GM12878 (cell line): ENCODE results near the gene TTLL12. TPM values are rescaled to one million over a fixed set of nuclear protein-coding genes. Genes with fewer than 3 reads are reported as not detected.

Experiments used
- ATAC-seq: fragments of 200-7000 bp; cut with Tn5 transposase; 3 replicates; pipeline ENCODE4 v1.9.1; 2020; ENCODE audit warnings: mild to moderate bottlenecking, moderate library complexity
- BruUV-seq: library from RNA; stranded (reverse); fragments of 400-500 nt; replicated peaks from 2 replicates; lab custom pipeline; 2021; lab: Mats Ljungman, UMichigan
- CTCF ChIA-PET: fragments of 300-600 bp; sonication (Branson Sonifier 250); formaldehyde crosslinking; extraction: SDS; loops from one replicate; lab custom pipeline; 2021; ENCODE audit warnings: inconsistent platforms; lab: Yijun Ruan, JAX
- POLR2A ChIA-PET: fragments of 350-600 bp; formaldehyde crosslinking; extraction: SDS; loops from one replicate; lab custom pipeline; 2021; ENCODE audit warnings: inconsistent platforms; lab: Charles Lee
- RAD21 ChIA-PET: fragments of 300-600 bp; sonication (Branson Sonifier 250); formaldehyde crosslinking; loops from one replicate; lab custom pipeline; 2023; ENCODE audit warnings: antibody characterized with exemption; ENCODE audit not compliant: unreplicated experiment; lab: Charles Lee
- SMC1A ChIA-PET: fragments of 300-600 bp; sonication (Branson Sonifier 250); formaldehyde crosslinking; loops from one replicate; lab custom pipeline; 2023; ENCODE audit not compliant: unreplicated experiment, uncharacterized antibody; lab: Charles Lee
- DNase-seq: peaks from one replicate; pipeline ENCODE4 v3.0.0-alpha.2; 2011; ENCODE audit warnings: low read depth, low spot score
- FAIRE-seq: peaks from 3 replicates; lab custom pipeline; 2011; peaks lifted over from hg19 to GRCh38; lab: Jason Lieb, UNC
- H2AFZ ChIP-seq: 2 replicates; pipeline ENCODE4 v1.6.0; 2011; ENCODE audit warnings: low read depth, low read length, control low read depth; ENCODE audit not compliant: control insufficient read depth
- H3K27ac ChIP-seq: 2 replicates; pipeline ENCODE4 v1.5.1; 2011; ENCODE audit warnings: control low read depth; ENCODE audit not compliant: control insufficient read depth, insufficient read depth
- H3K27me3 ChIP-seq, 2 experiments: replicated peaks in 1 of 2; 2 replicates each; pipeline versions ENCODE4 v1.6.0 to v1.6.1; 2011; ENCODE audit warnings: low read length in 1 of 2; ENCODE audit not compliant: control insufficient read depth in 2 of 2, insufficient read depth in 2 of 2
- H3K36me3 ChIP-seq, 2 experiments: 2 replicates each; pipeline ENCODE4 v1.5.1; 2011; ENCODE audit warnings: low read length in 1 of 2; ENCODE audit not compliant: control insufficient read depth in 2 of 2, insufficient read depth in 2 of 2
- H3K4me1 ChIP-seq: 2 replicates; pipeline ENCODE4 v1.6.1; 2011; ENCODE audit warnings: mild to moderate bottlenecking, low read length, moderate library complexity, mixed read lengths; ENCODE audit not compliant: control insufficient read depth, insufficient read depth
- H3K4me2 ChIP-seq: 2 replicates; pipeline ENCODE4 v1.6.0; 2011; ENCODE audit warnings: control low read depth; ENCODE audit not compliant: control insufficient read depth, insufficient read depth
- H3K4me3 ChIP-seq: fragments of 200-600 bp; sonication (generic); 2 replicates; pipeline ENCODE4 v1.5.1; 2016
- H3K79me2 ChIP-seq: 2 replicates; pipeline ENCODE4 v1.6.0; 2011; ENCODE audit warnings: low read length; ENCODE audit not compliant: control insufficient read depth, insufficient read depth
- H3K9ac ChIP-seq: 2 replicates; pipeline ENCODE4 v1.8.0; 2011; ENCODE audit warnings: low read length, control low read depth, mixed read lengths; ENCODE audit not compliant: control insufficient read depth, insufficient read depth
- H3K9me3 ChIP-seq: replicated peaks from 3 replicates; pipeline ENCODE4 v1.5.1; 2011; ENCODE audit warnings: mild to moderate bottlenecking, low read length; ENCODE audit not compliant: control insufficient read depth, insufficient read depth
- H4K20me1 ChIP-seq: 2 replicates; pipeline ENCODE4 v1.6.0; 2011; ENCODE audit not compliant: control insufficient read depth, insufficient read depth
- BCL3 ChIP-seq: IDR thresholded peaks from 2 replicates; pipeline ENCODE4 v1.6.1; 2011; ENCODE audit warnings: borderline replicate concordance, low read depth, mild to moderate bottlenecking, moderate library complexity, low read length; ENCODE audit not compliant: insufficient read depth, poor library complexity, severe bottlenecking
- BRCA1 ChIP-seq: IDR thresholded peaks from 2 replicates; pipeline ENCODE4 v1.6.1; 2011; ENCODE audit warnings: low read depth, low read length, improper control_type of control experiment
- CHD2 ChIP-seq: IDR thresholded peaks from 2 replicates; pipeline ENCODE4 v1.6.1; 2011; ENCODE audit warnings: low read depth, low read length, improper control_type of control experiment, borderline replicate concordance
- ETV6 ChIP-seq, 2 experiments: fragments of 450-650 bp in 1 of 2; IDR thresholded peaks in 1 of 2; conservative IDR thresholded peaks in 1 of 2; 2 replicates each; pipeline ENCODE4 v1.6.1; 2014; ENCODE audit warnings: antibody characterized with exemption in 1 of 2, borderline replicate concordance in 1 of 2, low read depth in 1 of 2, mild to moderate bottlenecking in 1 of 2, moderate library complexity in 1 of 2
- FOXM1 ChIP-seq: IDR thresholded peaks from 2 replicates; pipeline ENCODE4 v1.6.1; 2012; ENCODE audit warnings: low read depth, mild to moderate bottlenecking, inconsistent platforms, low read length, moderate library complexity
- NKRF ChIP-seq: fragments of 450-650 bp; conservative IDR thresholded peaks from 2 replicates; pipeline ENCODE4 v1.6.1; 2017; ENCODE audit warnings: mild to moderate bottlenecking, moderate library complexity
- NR2F1 ChIP-seq: fragments of 450-650 bp; conservative IDR thresholded peaks from 2 replicates; pipeline ENCODE4 v1.6.1; 2017; ENCODE audit warnings: mild to moderate bottlenecking
- SUZ12 ChIP-seq: fragments of 200-600 bp; sonication (generic); IDR thresholded peaks from one replicate; pipeline ENCODE4 v1.6.1; 2018; ENCODE audit warnings: antibody characterized with exemption, mild to moderate bottlenecking; ENCODE audit not compliant: unreplicated experiment
- ZNF217 ChIP-seq: fragments of 450-650 bp; IDR thresholded peaks from 2 replicates; pipeline ENCODE4 v1.6.1; 2017; ENCODE audit warnings: antibody characterized with exemption, mild to moderate bottlenecking
- ZNF592 ChIP-seq: fragments of 450-650 bp; IDR thresholded peaks from 2 replicates; pipeline ENCODE4 v1.6.1; 2017; ENCODE audit warnings: mild to moderate bottlenecking, moderate library complexity
- ZNF687 ChIP-seq: fragments of 450-650 bp; IDR thresholded peaks from 2 replicates; pipeline ENCODE4 v1.6.1; 2017; ENCODE audit warnings: mild to moderate bottlenecking, moderate library complexity
- WGBS: methylation state at CpG from one replicate; pipeline ENCODE4 v1.1.6; 2016; ENCODE audit warnings: low lambda C conversion rate; ENCODE audit not compliant: insufficient replicate concordance, insufficient coverage; ENCODE audit errors: missing lambda C conversion rate; 5-methylcytosine and 5-hydroxymethylcytosine counted together
- in situ Hi-C: fragments of 300-500 bp; cut with MboI; formaldehyde crosslinking; loops from 9 replicates; pipeline ENCODE4 v1.14.3; 2018; ENCODE audit warnings: mixed read lengths
- intact Hi-C: fragments of 100-400 bp; cut with micrococcal nuclease; formaldehyde crosslinking; loops from one replicate; pipeline ENCODE4 v1.14.2; 2022; ENCODE audit not compliant: unreplicated experiment
- polyA plus RNA-seq, 11 experiments: library from polyadenylated mRNA; depleted of rRNA in 4 of 11; unstranded in 6 of 11; stranded (reverse) in 5 of 11; fragments of >200 nt; fragmentation: Nextera tagmentation in 4 of 11; fragmentation: Illumina TruSeq in 1 of 11; extraction: Ambion mirVana in 4 of 11; extraction: Trizol in 1 of 11; gene quantifications; 1 replicate in 1 of 11; 2 replicates in 10 of 11; pipeline versions ENCODE4 v1.2.1 to v1.2.3, GENCODE V29; 2011 to 2016; ENCODE audit warnings: inconsistent platforms in 2 of 11, missing spikeins in 2 of 11, low read depth in 1 of 11
- total RNA-seq, 4 experiments: library from RNA; depleted of rRNA in 3 of 4; stranded (reverse); fragments of >200 nt in 3 of 4; fragmentation: Illumina TruSeq in 1 of 4; extraction: Trizol in 1 of 4; gene quantifications; 2 replicates each; pipeline versions ENCODE4 v1.2.1 to v1.2.3, GENCODE V29; 2013 to 2021

Gene TTLL12
- total and polyA plus RNA-seq, 10 of the 15 experiments (the other 5 are each of a cell fraction or from before 2014, with no cell fraction given): 1.00 to 89.8 (median 38.5) TPM

- Histone ChIP-seq H2AFZ (no peak overlapping the region), H3K4me3 (no peak overlapping the region), H3K27ac (no peak overlapping the region), H3K36me3 (no peaks in the 10 kb centered on the region), H3K4me1 (no peaks in the 10 kb centered on the region), H3K79me2 (no peaks in the 10 kb centered on the region), H3K27me3 (no peaks in the 10 kb centered on the region; a peak in 1 of 4 replicates), H4K20me1 (no peaks in the 10 kb centered on the region), H3K4me2 (no peak overlapping the region), H3K9me3 (no peaks in the 10 kb centered on the region), H3K9ac (no peak overlapping the region)
- no peak for FAIRE-seq
- WGBS: 51% methylated on average over 15 of the region's 15 CpGs
- ChIA-PET POLR2A (no interaction called here), CTCF (no interaction called here), SMC1A (no interaction called here), RAD21 (no interaction called here)
- in situ Hi-C loops (no loop called here), intact Hi-C loops (no loop called here)
- BruUV-seq: no TSS peak
- no peak for ATAC-seq
- DNase-seq: no peak
- TF ChIP-seq BRCA1: no peak
- TF ChIP-seq NR2F1: no peak
- no peak for TF ChIP-seq FOXM1
- no peak for TF ChIP-seq CHD2
- no peak for TF ChIP-seq ZNF592
- no peak for TF ChIP-seq SUZ12
- no peak for TF ChIP-seq ZNF687
- TF ChIP-seq ETV6 (conservative IDR thresholded peaks at IDR 0.05 in 1 of 2, IDR thresholded peaks at IDR 0.05 in 1 of 2; ENCODE audit: borderline replicate concordance in 1 of 2, low read depth in 1 of 2): no peak
- TF ChIP-seq ZNF217: no peak
- TF ChIP-seq NKRF: no peak
- no peak for TF ChIP-seq BCL3
Observed at GRCh38 chr22:43209523-43209890, 22.6 kb upstream of the TTLL12 start.
